Occipital lobe (tissue), 1 donor: ENCODE measurements around the gene SUCNR1. TPM values are rescaled to one million over a fixed set of nuclear protein-coding genes. Genes with fewer than 3 reads are reported as not detected.

Experiments
- total RNA-seq: library from RNA; depleted of rRNA; stranded (reverse); fragments of >200 nt; gene quantifications from one replicate; pipeline ENCODE4 v1.2.3, GENCODE V29; 2014

Gene SUCNR1
- total RNA-seq, 1 donor from 2014 or later: 1.2 TPM

Other genes starting within 250 kb of the SUCNR1 start
- gene AADACL2, start 139.7 kb upstream of the SUCNR1 start, total RNA-seq: not detected
- not detected for gene AADAC, start 59.5 kb upstream of the SUCNR1 start, total RNA-seq